CD4-positive, alpha-beta T cell treated with Interleukin-1 beta for 1 hour (primary cell): Measurements from ENCODE around the gene HRCT1.
"Not testable (repeated sequence)": the region's sequence is repeated elsewhere in the genome, so short reads cannot be mapped to it uniquely, and the experiment has no call there.

Experiments
- DNase-seq, 2 donors: peaks; one replicate each; pipeline ENCODE4 v3.0.0-alpha.2; 2020 to 2022

HRCT1 gene

GRCh38 chr9:35905912-35906679 lies at the start of gene HRCT1:
Gene HRCT1, plus strand, starts transcription at chr9:35906202. Its CDS starts 86 bp downstream, at chr9:35906288.
- no peak for DNase-seq

GRCh38 chr9:35856206-35856605 lies 49.8 kb upstream of the HRCT1 start:
- no peak for DNase-seq

GRCh38 chr9:35856882-35857281 lies 49.1 kb upstream of the HRCT1 start:
- DNase-seq, result no peak

DNA sequence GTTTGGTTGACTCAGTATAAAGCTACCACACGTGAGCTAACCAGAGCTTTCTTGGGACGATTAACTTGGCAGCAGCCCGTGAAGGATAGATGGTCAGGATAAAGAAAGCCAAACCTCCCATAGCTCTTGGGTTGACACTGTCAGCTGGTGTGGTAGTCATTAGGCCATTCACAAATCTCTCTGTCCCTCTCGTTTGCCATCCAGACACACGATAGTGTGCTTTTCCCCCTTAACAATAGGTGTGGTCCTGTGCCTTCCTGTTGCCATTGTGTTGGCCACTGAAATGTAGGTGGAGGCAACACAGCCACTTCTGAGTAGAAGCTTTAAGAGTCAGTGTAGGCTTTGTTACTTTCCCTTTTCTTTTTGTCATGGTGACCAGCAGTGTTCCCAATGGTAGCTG lies 47.5 kb upstream of the HRCT1 start:
- no peak for DNase-seq

- DNase-seq, result peak; percentile 11 to 52
These were observed 46.6 kb upstream of the HRCT1 start for GRCh38 chr9:35859310-35859989.

DNA sequence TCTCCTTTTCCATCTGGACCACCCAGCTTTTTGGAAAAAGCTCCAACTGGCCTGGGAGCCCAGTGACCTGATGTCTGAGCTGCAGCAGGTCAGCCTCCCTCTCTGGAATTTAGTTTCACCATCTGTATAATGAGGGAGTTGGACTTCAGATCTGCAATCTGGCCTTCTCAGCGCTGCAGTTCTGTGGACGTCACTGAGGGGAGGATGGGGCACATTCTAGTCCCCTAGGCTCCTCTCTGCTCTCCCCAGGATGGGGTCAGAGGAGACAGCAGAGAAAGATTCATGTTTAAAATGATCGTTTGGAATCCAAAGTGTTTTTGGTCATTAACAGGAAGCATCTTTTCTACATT lies 46.0 kb upstream of the HRCT1 start:
- no peak for DNase-seq

GRCh38 chr9:35861161-35861897 lies 44.7 kb upstream of the HRCT1 start:
- no peak for DNase-seq

DNA sequence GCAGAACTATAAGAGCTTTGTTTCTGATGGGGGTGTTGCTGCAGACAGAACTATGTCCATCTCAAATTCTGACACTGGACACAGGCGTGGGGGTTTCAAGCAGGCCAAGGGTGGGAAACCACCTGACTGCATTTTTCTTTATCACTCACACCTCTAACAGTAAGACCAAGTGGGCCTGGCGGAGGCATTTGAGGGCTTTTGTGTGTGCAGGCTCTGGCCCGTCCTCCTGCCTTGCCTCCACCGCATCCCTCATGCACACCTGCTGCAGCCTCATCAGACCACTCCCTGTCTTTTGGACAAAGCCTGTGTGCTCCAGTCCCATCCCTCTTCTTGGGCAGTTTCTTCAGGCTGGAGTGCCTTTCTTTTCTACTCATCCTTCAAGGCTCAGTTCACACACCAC lies 43.7 kb upstream of the HRCT1 start:
- no peak for DNase-seq

DNA sequence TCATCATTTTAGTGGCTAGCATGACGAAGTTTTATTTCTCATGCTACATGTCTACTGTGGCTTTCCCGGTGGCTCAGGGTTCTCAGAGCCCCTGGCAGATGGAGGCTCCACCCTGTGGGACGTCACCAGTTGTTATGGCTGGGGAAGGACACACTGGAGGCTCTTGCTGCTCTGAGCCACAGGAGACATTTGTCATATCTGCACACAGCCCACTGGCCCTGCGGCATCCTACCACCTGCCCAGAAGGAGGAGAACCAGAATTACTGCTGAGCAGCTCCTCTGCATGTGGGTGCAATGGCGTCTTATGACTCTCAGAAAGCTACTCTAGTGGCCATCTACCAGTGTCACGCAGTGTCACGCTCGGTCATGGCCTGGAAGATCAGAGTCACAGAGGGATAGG lies 42.4 kb upstream of the HRCT1 start:
- no peak for DNase-seq

DNA sequence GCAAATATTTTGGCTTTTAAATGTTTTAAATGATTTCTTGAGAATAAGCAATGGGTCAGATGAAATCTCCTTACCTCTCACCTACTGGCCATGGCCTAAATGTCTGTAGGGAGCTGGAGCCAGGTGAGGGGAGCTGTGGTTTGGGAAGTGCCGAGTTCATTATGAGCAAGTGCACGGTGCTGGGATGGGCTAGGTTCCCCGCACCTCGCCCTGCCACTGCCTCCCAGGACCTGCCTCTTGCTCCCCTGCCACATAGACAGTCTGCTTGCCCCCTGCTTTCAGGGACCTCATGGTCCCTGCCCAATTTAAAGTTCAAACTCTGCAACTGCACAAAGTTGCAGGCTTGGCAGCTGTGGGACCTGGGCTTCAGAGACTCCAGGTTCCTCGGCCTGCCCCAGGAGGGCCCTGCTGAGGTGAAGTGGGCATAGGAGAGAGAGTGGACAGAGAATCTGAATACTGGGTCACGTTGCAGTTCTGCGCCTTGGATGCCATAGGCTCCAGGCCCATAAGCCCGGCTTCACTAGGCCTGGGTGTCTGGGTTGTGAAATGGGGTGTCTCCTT lies 41.2 kb upstream of the HRCT1 start:
- no peak for DNase-seq

DNA sequence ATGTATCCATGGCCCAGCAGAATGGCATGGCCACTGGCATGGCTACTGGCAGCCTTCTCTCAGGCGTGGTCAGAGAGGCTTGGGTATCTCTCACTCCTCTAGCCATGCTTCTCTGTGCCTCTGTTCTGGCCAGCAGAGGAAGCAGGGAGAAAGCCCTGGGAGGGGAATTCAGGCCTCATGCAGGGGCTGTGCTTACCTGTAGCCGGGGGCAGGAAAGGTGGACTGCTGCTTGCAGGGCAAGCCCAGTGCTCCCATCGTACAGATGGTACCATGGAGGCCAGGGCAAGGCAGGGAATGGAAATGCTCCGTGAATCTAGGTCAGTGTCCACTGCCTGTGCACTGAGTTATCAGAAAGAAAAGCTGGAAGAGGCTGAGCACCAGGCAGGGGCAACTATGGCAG lies 38.5 kb upstream of the HRCT1 start:
- no peak for DNase-seq

- DNase-seq, result no peak
These were observed 37.1 kb upstream of the HRCT1 start for GRCh38 chr9:35868933-35869332.

DNA sequence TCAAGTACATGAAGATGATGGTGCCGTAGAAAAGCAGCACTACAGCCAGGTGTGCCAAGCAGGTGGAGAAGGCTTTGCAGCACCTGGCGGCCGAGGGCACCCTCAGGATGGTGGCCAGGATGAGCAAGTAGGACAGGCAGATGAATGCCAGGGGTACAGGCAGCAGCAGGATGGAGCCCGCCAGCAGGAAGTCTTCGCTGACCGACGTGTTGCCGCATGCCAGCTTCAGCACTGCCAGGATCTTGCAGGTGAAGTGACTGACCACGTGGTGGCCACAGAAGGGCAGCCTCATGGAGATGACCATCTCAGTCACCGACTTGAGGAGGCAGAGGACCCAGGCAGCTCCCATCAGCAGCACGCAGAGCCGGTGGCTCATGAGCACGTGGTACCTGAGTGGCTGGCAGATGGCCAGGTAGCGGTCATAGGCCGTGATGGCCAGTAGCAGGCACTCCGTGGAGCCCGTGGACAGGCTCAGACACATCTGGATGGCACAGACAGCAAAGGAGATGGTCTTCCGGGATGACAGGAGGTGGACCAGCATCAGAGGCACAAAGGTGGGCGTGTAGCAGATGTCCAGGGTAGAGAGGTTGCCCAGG lies 36.3 kb upstream of the HRCT1 start:
- no peak for DNase-seq

GRCh38 chr9:35870351-35870923 lies 35.6 kb upstream of the HRCT1 start, which contains the start of gene OR13J1:
Gene OR13J1, minus strand, starts transcription at chr9:35870401. Its CDS starts 0 bp downstream, at chr9:35870401.
- DNase-seq, result no peak

DNA sequence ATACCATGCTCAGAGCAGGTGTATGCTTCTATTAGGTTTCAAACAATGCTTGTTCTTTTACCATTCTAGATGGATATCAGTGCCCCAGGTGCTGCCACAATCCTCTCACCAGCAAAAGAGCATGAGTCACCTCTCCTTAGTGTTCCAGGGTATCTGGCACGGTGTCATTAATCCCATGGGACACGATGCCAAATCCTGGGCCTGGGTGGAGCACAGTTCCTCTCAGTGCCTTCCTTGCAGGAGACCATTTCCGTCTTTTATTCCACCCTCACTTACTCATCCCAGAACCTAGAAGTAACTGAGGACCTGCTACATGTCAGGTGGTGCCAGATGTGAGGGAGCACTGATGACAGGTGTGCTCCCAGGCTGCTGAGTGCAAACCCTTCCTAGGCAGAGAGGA lies 34.5 kb upstream of the HRCT1 start:
- DNase-seq, result no peak

- DNase-seq, result no peak
These were observed 33.5 kb upstream of the HRCT1 start for GRCh38 chr9:35872505-35872904.

DNA sequence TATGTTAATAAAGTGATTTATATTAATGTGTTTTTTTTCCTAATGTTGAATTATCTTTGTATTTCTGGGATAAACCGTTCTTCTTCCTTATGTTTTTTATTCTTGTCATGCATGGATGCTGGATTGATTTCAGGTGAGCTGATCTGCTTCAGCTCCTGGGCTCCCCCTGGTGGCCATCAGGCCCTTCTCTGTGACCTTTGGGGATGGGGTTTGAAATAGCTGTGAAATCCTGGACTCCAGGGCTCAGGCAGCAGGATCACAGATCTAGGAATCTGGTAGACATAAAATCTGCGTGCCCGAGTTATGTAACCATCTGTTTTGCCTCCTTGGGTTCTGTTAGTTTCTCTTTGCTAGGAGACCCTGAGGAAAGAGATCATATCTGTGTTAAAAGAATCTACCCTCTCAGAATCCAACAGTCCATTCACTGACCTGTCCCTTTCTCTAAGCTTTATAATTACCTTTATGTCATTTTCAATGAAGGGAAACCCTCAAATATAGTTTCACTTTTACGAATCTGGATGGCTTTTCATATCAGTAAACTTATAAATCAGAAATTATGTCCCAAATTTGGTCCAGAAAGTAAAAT lies 23.6 kb upstream of the HRCT1 start:
- DNase-seq, result peak; percentile 70 to 75

- no peak for DNase-seq
These were observed 23.0 kb upstream of the HRCT1 start for GRCh38 chr9:35882996-35883395.

- not testable (repeated sequence) for DNase-seq
These were observed 21.1 kb upstream of the HRCT1 start for GRCh38 chr9:35884908-35885307.

DNA sequence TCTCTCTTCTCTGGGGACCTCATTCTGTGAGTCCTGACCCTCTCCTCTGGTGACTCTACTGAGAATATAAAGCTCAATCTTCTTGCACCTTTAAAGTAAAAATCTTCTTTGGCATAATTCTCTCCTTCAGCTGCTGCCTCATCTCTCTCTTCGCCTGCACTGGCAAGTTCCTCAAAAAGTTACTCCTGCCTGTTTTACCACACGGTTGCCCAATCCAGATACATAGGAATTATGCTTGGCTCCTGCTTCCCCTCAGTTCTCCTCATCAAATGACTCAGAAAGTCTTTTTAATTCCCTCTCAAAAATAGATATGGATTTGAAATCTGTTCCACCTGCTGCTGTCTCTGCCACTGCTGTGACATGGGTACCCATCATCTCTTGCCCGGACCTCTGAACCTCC lies 14.4 kb upstream of the HRCT1 start:
- DNase-seq, result no peak

DNA sequence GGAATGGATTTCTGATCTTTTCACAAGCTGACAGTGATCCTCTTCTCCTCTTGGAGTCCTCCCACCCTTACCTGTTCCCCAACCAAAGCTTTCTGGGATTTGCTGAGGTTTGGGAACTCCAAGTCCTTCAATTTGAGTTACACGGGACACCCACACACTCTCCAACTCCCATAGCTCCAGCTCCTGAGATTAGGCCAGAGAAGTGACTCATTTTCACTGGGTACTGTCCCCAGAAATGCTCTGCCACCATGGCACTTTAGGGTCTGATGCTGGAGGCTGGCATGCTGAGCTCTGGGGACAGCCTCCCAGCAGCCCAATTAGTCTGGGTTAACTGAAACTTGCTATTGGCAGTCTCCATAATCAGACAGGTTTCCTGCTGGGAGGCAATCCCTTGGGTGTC lies 14.0 kb upstream of the HRCT1 start:
- no peak for DNase-seq

GRCh38 chr9:35896570-35896969 lies 9.4 kb upstream of the HRCT1 start:
- no peak for DNase-seq
